NCI-H1436 (cell line): Measurements from ENCODE around the gene RANBP3.
"Not testable (repeated sequence)": the region's sequence is repeated elsewhere in the genome, so short reads cannot be mapped to it uniquely, and the experiment has no call there.

Experiments used
- DNase-seq: peaks from one replicate; lab custom pipeline; 2025; lab: John Stamatoyannopoulos, UW

Gene RANBP3

GRCh38 chr19:6006896-6007295 lies 29.0 kb upstream of the RANBP3 start:
- DNase-seq: no peak

- DNase-seq: not testable (repeated sequence)
Measured at GRCh38 chr19:6006070-6006446, 28.1 kb upstream of the RANBP3 start.

GRCh38 chr19:6005321-6006069 lies 27.6 kb upstream of the RANBP3 start:
- no peak for DNase-seq

GRCh38 chr19:6003976-6004375 lies 26.0 kb upstream of the RANBP3 start:
- DNase-seq: no peak

- DNase-seq: no peak
Measured at GRCh38 chr19:6002591-6002990, 24.7 kb upstream of the RANBP3 start.

- DNase-seq: no peak
Measured at GRCh38 chr19:6000228-6000847, 22.4 kb upstream of the RANBP3 start.

GRCh38 chr19:5999693-6000092 lies 21.8 kb upstream of the RANBP3 start:
- DNase-seq: no peak

GRCh38 chr19:5997371-5997770 lies 19.4 kb upstream of the RANBP3 start:
- DNase-seq: no peak

GRCh38 chr19:5996623-5997320 lies 18.8 kb upstream of the RANBP3 start:
- DNase-seq: no peak

GRCh38 chr19:5996102-5996501 lies 18.2 kb upstream of the RANBP3 start:
- DNase-seq: no peak

- no peak for DNase-seq
Measured at GRCh38 chr19:5995606-5996005, 17.7 kb upstream of the RANBP3 start.

GRCh38 chr19:5994405-5995165 lies 16.6 kb upstream of the RANBP3 start:
- DNase-seq: no peak

- no peak for DNase-seq
Measured at GRCh38 chr19:5993648-5994358, 15.9 kb upstream of the RANBP3 start.

- DNase-seq: no peak
Measured at GRCh38 chr19:5993201-5993600, 15.3 kb upstream of the RANBP3 start.

GRCh38 chr19:5992756-5993155 lies 14.8 kb upstream of the RANBP3 start:
- no peak for DNase-seq

GRCh38 chr19:5991244-5991838 lies 13.4 kb upstream of the RANBP3 start:
- DNase-seq: no peak

GRCh38 chr19:5990289-5990797 lies 12.4 kb upstream of the RANBP3 start:
- DNase-seq: no peak

- no peak for DNase-seq
Measured at GRCh38 chr19:5989388-5990074, 11.6 kb upstream of the RANBP3 start.

GRCh38 chr19:5988517-5989387 lies 10.8 kb upstream of the RANBP3 start:
- no peak for DNase-seq
